K562 (cell line): ENCODE measurements around the gene SORCS1. TPM values are rescaled to one million over a fixed set of nuclear protein-coding genes. Genes with fewer than 3 reads are reported as not detected.

ENCODE experiments used
- ATAC-seq: fragments of 200-7000 bp; cut with Tn5 transposase; 3 replicates; pipeline ENCODE4 v1.9.1; 2020; ENCODE audit warnings: moderate library complexity
- BruUV-seq: library from RNA; stranded (reverse); fragments of 400-500 nt; replicated peaks from 2 replicates; lab custom pipeline; 2021; lab: Mats Ljungman, UMichigan
- CTCF ChIA-PET: fragments of 300-600 bp; formaldehyde crosslinking; extraction: SDS; loops from one replicate; lab custom pipeline; 2021; ENCODE audit warnings: low intra/inter-chr PET ratio; lab: Yijun Ruan, JAX
- POLR2A ChIA-PET: fragments of 300-600, 350-650 bp; sonication (Branson Sonifier 250); formaldehyde crosslinking; extraction: SDS; loops from one replicate; lab custom pipeline; 2021; ENCODE audit warnings: antibody characterized with exemption, inconsistent platforms; lab: Yijun Ruan, JAX
- DNase-seq, 4 experiments: peaks; one replicate each; pipeline versions ENCODE4 v3.0.0 to v3.0.0-alpha.2; 2011 to 2018; ENCODE audit warnings: low spot score in 3 of 4, mixed read lengths in 3 of 4; ENCODE audit errors: extremely low read depth in 1 of 4
- FAIRE-seq: peaks from 2 replicates; lab custom pipeline; 2011; peaks lifted over from hg19 to GRCh38; lab: Jason Lieb, UNC
- H2AFZ ChIP-seq: 2 replicates; pipeline ENCODE4 v1.6.0; 2011; ENCODE audit warnings: low read depth, low read length, control low read depth, inconsistent platforms
- H3K27ac ChIP-seq: fragments of 200-600 bp; 3 replicates; pipeline ENCODE4 v1.8.0; 2011; ENCODE audit warnings: low read depth, mild to moderate bottlenecking, control low read depth, inconsistent platforms, low read length, moderate library complexity, mixed read lengths; ENCODE audit errors: extremely low read depth
- H3K27me3 ChIP-seq, 2 experiments: fragments of 300-600 bp in 1 of 2; 2 replicates in 1 of 2; 3 replicates in 1 of 2; pipeline versions ENCODE4 v1.6.0 to v1.8.0; 2011; ENCODE audit warnings: inconsistent platforms in 2 of 2, low read length in 2 of 2, mild to moderate bottlenecking in 1 of 2, mixed read lengths in 1 of 2, moderate library complexity in 1 of 2; ENCODE audit not compliant: control insufficient read depth in 2 of 2, insufficient read depth in 2 of 2
- H3K36me3 ChIP-seq: fragments of 300-600 bp; 3 replicates; pipeline ENCODE4 v1.8.0; 2011; ENCODE audit warnings: mild to moderate bottlenecking, low read length, inconsistent platforms; ENCODE audit not compliant: control insufficient read depth, insufficient read depth
- H3K4me1 ChIP-seq, 2 experiments: fragments of 200-600 bp in 1 of 2; replicated peaks in 1 of 2; 2 replicates in 1 of 2; 3 replicates in 1 of 2; pipeline versions ENCODE4 v1.5.1 to v1.8.0; 2011; ENCODE audit warnings: inconsistent platforms in 2 of 2, low read length in 2 of 2, mild to moderate bottlenecking in 1 of 2, mixed read lengths in 1 of 2, moderate library complexity in 1 of 2; ENCODE audit not compliant: control insufficient read depth in 2 of 2, insufficient read depth in 2 of 2
- H3K4me2 ChIP-seq: 2 replicates; pipeline ENCODE4 v1.6.1; 2011; ENCODE audit warnings: low read length, control low read depth, inconsistent platforms, mixed read lengths; ENCODE audit not compliant: insufficient read depth
- H3K4me3 ChIP-seq: fragments of 200-600 bp; sonication (generic), shearing (Covaris generic); 2 replicates; pipeline ENCODE4 v1.5.1; 2016; ENCODE audit warnings: control low read depth, inconsistent platforms
- H3K79me2 ChIP-seq: fragments of 200-600 bp; 3 replicates; pipeline ENCODE4 v1.8.0; 2011; ENCODE audit warnings: low read length, inconsistent platforms; ENCODE audit not compliant: control insufficient read depth, insufficient read depth
- H3K9ac ChIP-seq, 2 experiments: 2 replicates each; pipeline versions ENCODE4 v1.6.0 to v1.6.1; 2011; ENCODE audit warnings: low read depth in 2 of 2, low read length in 2 of 2, control low read depth in 1 of 2, inconsistent platforms in 1 of 2, mild to moderate bottlenecking in 1 of 2, mixed read lengths in 1 of 2; ENCODE audit not compliant: insufficient read depth in 1 of 2
- H3K9me1 ChIP-seq: one replicate; pipeline ENCODE4 v1.6.0; 2011; ENCODE audit warnings: inconsistent platforms, mild to moderate bottlenecking, low read length, moderate library complexity; ENCODE audit not compliant: control insufficient read depth, insufficient read depth
- H3K9me3 ChIP-seq: replicated peaks from 2 replicates; pipeline ENCODE4 v1.5.1; 2011; ENCODE audit warnings: low read depth, low read length, inconsistent platforms; ENCODE audit not compliant: control insufficient read depth, insufficient read depth
- H4K20me1 ChIP-seq: replicated peaks from 2 replicates; pipeline ENCODE4 v1.6.1; 2011; ENCODE audit warnings: low read length, inconsistent platforms, mixed read lengths; ENCODE audit not compliant: control insufficient read depth, insufficient read depth
- ARID1B ChIP-seq: fragments of 450-650 bp; IDR thresholded peaks from 2 replicates; pipeline ENCODE4 v1.6.1; 2016; ENCODE audit warnings: antibody characterized with exemption, mild to moderate bottlenecking, inconsistent platforms
- CBFA2T2 ChIP-seq: fragments of 450-650 bp; conservative IDR thresholded peaks from 2 replicates; pipeline ENCODE4 v1.6.1; 2017; ENCODE audit warnings: mild to moderate bottlenecking
- CBFA2T3 ChIP-seq: fragments of 450-650 bp; IDR thresholded peaks from 2 replicates; pipeline ENCODE4 v1.6.1; 2017
- CREB1 ChIP-seq, 2 experiments: sonication (generic) in 1 of 2; formaldehyde crosslinking in 1 of 2; IDR thresholded peaks; 2 replicates each; pipeline versions ENCODE4 v1.6.1 to v1.8.0; 2012 to 2022; ENCODE audit warnings: inconsistent platforms in 1 of 2, mild to moderate bottlenecking in 1 of 2, missing genetic modification reagents in 1 of 2, moderate library complexity in 1 of 2
- CREM ChIP-seq: IDR thresholded peaks from 2 replicates; pipeline ENCODE4 v1.6.1; 2014; ENCODE audit warnings: antibody characterized with exemption, low read depth
- DPF2 ChIP-seq: fragments of 450-650 bp; IDR thresholded peaks from 2 replicates; pipeline ENCODE4 v1.6.1; 2016
- E2F5 ChIP-seq: sonication (generic); formaldehyde crosslinking; IDR thresholded peaks from 2 replicates; pipeline ENCODE4 v1.8.0; 2022; ENCODE audit warnings: mild to moderate bottlenecking, missing genetic modification reagents
- ELF1 ChIP-seq: fragments of 200-800 bp; sonication (Bioruptor generic); IDR thresholded peaks from 2 replicates; pipeline ENCODE4 v1.6.1; 2016; ENCODE audit warnings: missing genetic modification characterization, missing compliant biosample characterization
- EP300 ChIP-seq: IDR thresholded peaks from 2 replicates; pipeline ENCODE4 v1.6.1; 2012; ENCODE audit warnings: low read length, improper control_type of control experiment
- ETS2 ChIP-seq: IDR thresholded peaks from 2 replicates; pipeline ENCODE4 v1.6.1; 2016; ENCODE audit warnings: borderline replicate concordance, missing genetic modification characterization, mild to moderate bottlenecking, moderate library complexity, missing compliant biosample characterization; ENCODE audit not compliant: poor library complexity, severe bottlenecking
- HDAC3 ChIP-seq: fragments of 450-650 bp; IDR thresholded peaks from 2 replicates; pipeline ENCODE4 v1.6.1; 2018; ENCODE audit warnings: borderline replicate concordance, mild to moderate bottlenecking, moderate library complexity; ENCODE audit not compliant: partially characterized antibody
- JUND ChIP-seq, 2 experiments: IDR thresholded peaks; 2 replicates in 1 of 2; 3 replicates in 1 of 2; pipeline ENCODE4 v1.6.1; 2011; ENCODE audit warnings: borderline replicate concordance in 2 of 2, low read depth in 2 of 2, low read length in 2 of 2, improper control_type of control experiment in 1 of 2, missing biosample characterization in 1 of 2, missing genetic modification characterization in 1 of 2, missing genetic modification reagents in 1 of 2
- MEF2A ChIP-seq: IDR thresholded peaks from 2 replicates; pipeline ENCODE4 v1.6.1; 2011; ENCODE audit warnings: low read depth, mild to moderate bottlenecking, low read length, moderate library complexity; ENCODE audit not compliant: control insufficient read depth
- MTA2 ChIP-seq: fragments of 450-650 bp; IDR thresholded peaks from 2 replicates; pipeline ENCODE4 v1.6.1; 2016; ENCODE audit warnings: low read depth
- NCOR1 ChIP-seq: fragments of 450-650 bp; IDR thresholded peaks from 2 replicates; pipeline ENCODE4 v1.6.1; 2016; ENCODE audit warnings: mild to moderate bottlenecking, moderate library complexity
- PYGO2 ChIP-seq: fragments of 450-650 bp; IDR thresholded peaks from 2 replicates; pipeline ENCODE4 v1.6.1; 2016; ENCODE audit warnings: mild to moderate bottlenecking, missing genetic modification characterization, moderate library complexity, missing compliant biosample characterization
- SMARCA4 ChIP-seq: fragments of 450-650 bp; IDR thresholded peaks from 2 replicates; pipeline ENCODE4 v1.6.1; 2016
- SOX6 ChIP-seq: fragments of 450-650 bp; IDR thresholded peaks from 2 replicates; pipeline ENCODE4 v1.6.1; 2014; ENCODE audit warnings: mild to moderate bottlenecking
- SP2 ChIP-seq: IDR thresholded peaks from 2 replicates; pipeline ENCODE4 v1.6.1; 2011; ENCODE audit warnings: mild to moderate bottlenecking, low read depth, low read length, moderate library complexity; ENCODE audit not compliant: poor library complexity, severe bottlenecking; ENCODE audit errors: extremely low read depth
- STAT5A ChIP-seq: IDR thresholded peaks from 2 replicates; pipeline ENCODE4 v1.6.1; 2012; ENCODE audit warnings: low read length, inconsistent platforms, borderline replicate concordance
- TAL1 ChIP-seq: fragments of 450-650 bp; IDR thresholded peaks from 2 replicates; pipeline ENCODE4 v1.6.1; 2016; ENCODE audit warnings: mild to moderate bottlenecking
- TCF3 ChIP-seq: sonication (generic); formaldehyde crosslinking; IDR thresholded peaks from 2 replicates; pipeline ENCODE4 v1.4.0; 2020; ENCODE audit warnings: mild to moderate bottlenecking, missing genetic modification reagents
- TEAD4 ChIP-seq, 2 experiments: sonication (generic) in 1 of 2; formaldehyde crosslinking in 1 of 2; IDR thresholded peaks; 2 replicates each; pipeline versions ENCODE4 v1.6.1 to v1.8.0; 2012 to 2022; ENCODE audit warnings: borderline replicate concordance in 1 of 2, inconsistent platforms in 1 of 2, low read length in 1 of 2, mild to moderate bottlenecking in 1 of 2, missing genetic modification reagents in 1 of 2
- ZNF347 ChIP-seq: fragments of 450-650 bp; formaldehyde crosslinking; IDR thresholded peaks from 2 replicates; pipeline ENCODE4 v1.4.0; 2020; ENCODE audit warnings: low read depth, mild to moderate bottlenecking, moderate library complexity
- WGBS: fragments of 100-300 bp; shearing (Covaris generic); methylation state at CpG from one replicate; pipeline ENCODE4 v1.1.6; 2016; ENCODE audit warnings: low coverage, mixed read lengths; ENCODE audit not compliant: insufficient coverage; ENCODE audit errors: missing lambda C conversion rate; 5-methylcytosine and 5-hydroxymethylcytosine counted together
- in situ Hi-C: fragments of 300-500 bp; cut with MboI; formaldehyde crosslinking; loops from 4 replicates; pipeline ENCODE4 v1.15.0; 2018; ENCODE audit warnings: inconsistent platforms, mixed read lengths
- intact Hi-C: fragments of 100-400 bp; cut with micrococcal nuclease; formaldehyde crosslinking; loops from 2 replicates; pipeline ENCODE4 v1.14.2; 2022
- polyA plus RNA-seq, 8 experiments: library from polyadenylated mRNA; depleted of rRNA in 4 of 8; stranded (reverse) in 5 of 8; unstranded in 3 of 8; fragments of >200 nt; fragmentation: Nextera tagmentation in 2 of 8; fragmentation: Illumina TruSeq in 1 of 8; extraction: Ambion mirVana in 2 of 8; extraction: Trizol in 1 of 8; gene quantifications; 2 replicates each; pipeline versions ENCODE4 v1.2.1 to v1.2.3, GENCODE V29; 2011 to 2014; ENCODE audit warnings: inconsistent platforms in 1 of 8, missing spikeins in 1 of 8
- total RNA-seq, 7 experiments: library from RNA; depleted of rRNA in 6 of 7; stranded (reverse); fragments of >200 nt in 6 of 7; fragmentation: Illumina TruSeq in 2 of 7; extraction: Trizol in 2 of 7; gene quantifications; 2 replicates each; pipeline versions ENCODE4 v1.2.1 to v1.2.3, GENCODE V29; 2011 to 2021; ENCODE audit warnings: low replicate concordance in 1 of 7

The SORCS1 gene
- total and polyA plus RNA-seq, 9 of the 15 experiments (the other 6 are each of a cell fraction or from before 2014, with no cell fraction given): 1.5 to 3.9 (median 2.7) TPM

GRCh38 chr10:107056182-107056581 is 108.3 kb downstream of the SORCS1 start:
- peak; percentile 79 for FAIRE-seq
- CTCF ChIA-PET: no interaction called here
- TF ChIP-seq ELF1: no peak
- peak; percentile 34; the same call in 1 of the 2 replicates for TF ChIP-seq SOX6
- peak; percentile 44; the same call in 1 of the 2 replicates for TF ChIP-seq NCOR1
- TF ChIP-seq CREB1 (IDR thresholded peaks at IDR 0.05): 0 out of 2 replicates have a peak, but pooled peaks have one; percentile 45
- peak; percentile 65; the same call in 1 of the 2 replicates for TF ChIP-seq CREB1 (CRISPR knock-in tag; IDR thresholded peaks at IDR 0.05)
- no peak for TF ChIP-seq ZNF347 (CRISPR knock-in tag)
- peak; percentile 53 for TF ChIP-seq CBFA2T2
- no peak for TF ChIP-seq PYGO2 (tag)
- peak; percentile 30; the same call in 1 of the 2 replicates for TF ChIP-seq EP300
- no peak for TF ChIP-seq ETS2 (tag)
- peak; percentile 68 for TF ChIP-seq TCF3 (CRISPR knock-in tag)
- TF ChIP-seq TEAD4 (IDR thresholded peaks at IDR 0.05; ENCODE audit: low read length): peak; percentile 53; the same call in 1 of the 2 replicates
- TF ChIP-seq TEAD4 (CRISPR knock-in tag; IDR thresholded peaks at IDR 0.05; ENCODE audit: borderline replicate concordance): no peak
- TF ChIP-seq MEF2A: no peak
- peak; percentile 6; the same call in 1 of the 2 replicates for TF ChIP-seq JUND (IDR thresholded peaks at IDR 0.05; ENCODE audit: borderline replicate concordance, low read depth, low read length)
- TF ChIP-seq JUND (tag; IDR thresholded peaks at IDR 0.05; ENCODE audit: borderline replicate concordance, low read depth, low read length): no peak; the same call in 2 of the 3 replicates
- TF ChIP-seq HDAC3: no peak
- TF ChIP-seq CREM: peak; percentile 57; the same call in 1 of the 2 replicates
- TF ChIP-seq MTA2: no peak
- peak; percentile 70 for TF ChIP-seq CBFA2T3
- TF ChIP-seq SP2: no peak
- peak; percentile 65 for TF ChIP-seq TAL1
- TF ChIP-seq SMARCA4: peak; percentile 27; the same call in 1 of the 2 replicates
- no peak for TF ChIP-seq E2F5 (CRISPR knock-in tag)
- 0 out of 2 replicates have a peak, but pooled peaks have one; percentile 18 for TF ChIP-seq STAT5A
- peak; percentile 37; the same call in 1 of the 2 replicates for TF ChIP-seq DPF2
- TF ChIP-seq ARID1B: peak; percentile 77

More at GRCh38 chr10:107056182-107056581, 108.3 kb downstream of the SORCS1 start:
- Histone ChIP-seq H3K4me2 (peak overlapping the region; percentile 54), H4K20me1 (no peaks in the 10 kb centered on the region), H3K9me1 (no peaks in the 10 kb centered on the region), H3K9ac (peak overlapping the region in 1 of 2 experiments; percentile 47; a peak in 2 of 4 replicates), H3K9me3 (no peaks in the 10 kb centered on the region), H3K4me3 (no peak overlapping the region), H3K27me3 (no peaks in the 10 kb centered on the region), H3K27ac (peak overlapping the region; percentile 23; the same call in 2 of the 3 replicates), H3K79me2 (no peaks in the 10 kb centered on the region), H3K4me1 (peaks cover 0 to 27% of the 10 kb centered on the region in 2 experiments; a peak in 4 of 5 replicates), H2AFZ (peak overlapping the region; percentile 77), H3K36me3 (no peaks in the 10 kb centered on the region)
- WGBS: 11% methylated on average over 2 of the region's 2 CpGs
- intact Hi-C loops (loop anchor here (2.0 kb wide), 1 partner anchor 33 kb away; no protein-coding TSS in a partner anchor), in situ Hi-C loops (no loop called here)
- DNase-seq (peak in 3 of 4 experiments; percentile 8 to 64 (median 38)), ATAC-seq (peak; percentile 76)
- POLR2A ChIA-PET: interaction anchor here (0.6 to 1.3 kb wide), 7 partner anchors 10 to 99 kb away, joined by 3 to 4 read pairs (median 3); no protein-coding TSS in a partner anchor
- BruUV-seq: no TSS peak
